Measurements from ENCODE around the gene WNT9A. TPM values are rescaled to one million over a fixed set of nuclear protein-coding genes. Genes with fewer than 3 reads are reported as not detected.

The WNT9A gene
- polyA plus RNA-seq, 1 donor from 2014 or later: 0.57 TPM

- H4K20me1 ChIP-seq (ENCODE audit: insufficient read depth): no peaks in the 10 kb centered on the region
- no peak for TF ChIP-seq SMC3 (conservative IDR thresholded peaks at IDR 0.05; ENCODE audit: poor library complexity)
- TF ChIP-seq EZH2 (IDR thresholded peaks at IDR 0.05; ENCODE audit: borderline replicate concordance, insufficient read depth, low read length, poor library complexity, severe bottlenecking): no peak
- TF ChIP-seq CTCF (IDR thresholded peaks at IDR 0.05; ENCODE audit: poor library complexity, severe bottlenecking): no peak
- no peak for TF ChIP-seq REST (IDR thresholded peaks at IDR 0.05; ENCODE audit: borderline replicate concordance)
- TF ChIP-seq POLR2AphosphoS5 (IDR thresholded peaks at IDR 0.05): no peak
- TF ChIP-seq EP300 (conservative IDR thresholded peaks at IDR 0.05; ENCODE audit: poor library complexity, severe bottlenecking): no peak
- TF ChIP-seq RAD21 (conservative IDR thresholded peaks at IDR 0.05): no peak
- no peak for TF ChIP-seq TAF1 (IDR thresholded peaks at IDR 0.05; ENCODE audit: low read depth)
- TF ChIP-seq MXI1 (conservative IDR thresholded peaks at IDR 0.05; ENCODE audit: poor library complexity, severe bottlenecking): no peak
- no peaks in the 10 kb centered on the region for H3K27me3 ChIP-seq (ENCODE audit: insufficient read depth, low read depth, low read length)
- no peaks in the 10 kb centered on the region for H3K79me2 ChIP-seq (replicated peaks; ENCODE audit: insufficient read depth, low read length)
- H3K9me2 ChIP-seq (ENCODE audit: insufficient read depth, low read length): no peaks in the 10 kb centered on the region
- no peak overlapping the region for H2AFZ ChIP-seq (ENCODE audit: low read depth, low read length)
- no peaks in the 10 kb centered on the region for H3K9me3 ChIP-seq (ENCODE audit: low read length)
- no peak overlapping the region for H3K9ac ChIP-seq (ENCODE audit: low read length)
- no peak overlapping the region for H3K4me3 ChIP-seq (ENCODE audit: low read length)
- no peak overlapping the region for H3K27ac ChIP-seq (ENCODE audit: low read length)
- H3K4me2 ChIP-seq (ENCODE audit: low read length): no peak overlapping the region
- H3K36me3 ChIP-seq (ENCODE audit: insufficient read depth, low read length): no peaks in the 10 kb centered on the region
- H3F3A ChIP-seq (ENCODE audit: insufficient read depth, low read length, poor library complexity, severe bottlenecking): no peaks in the 10 kb centered on the region
Observed at GRCh38 chr1:227939791-227940771, 7.7 kb downstream of the WNT9A start.

DNA sequence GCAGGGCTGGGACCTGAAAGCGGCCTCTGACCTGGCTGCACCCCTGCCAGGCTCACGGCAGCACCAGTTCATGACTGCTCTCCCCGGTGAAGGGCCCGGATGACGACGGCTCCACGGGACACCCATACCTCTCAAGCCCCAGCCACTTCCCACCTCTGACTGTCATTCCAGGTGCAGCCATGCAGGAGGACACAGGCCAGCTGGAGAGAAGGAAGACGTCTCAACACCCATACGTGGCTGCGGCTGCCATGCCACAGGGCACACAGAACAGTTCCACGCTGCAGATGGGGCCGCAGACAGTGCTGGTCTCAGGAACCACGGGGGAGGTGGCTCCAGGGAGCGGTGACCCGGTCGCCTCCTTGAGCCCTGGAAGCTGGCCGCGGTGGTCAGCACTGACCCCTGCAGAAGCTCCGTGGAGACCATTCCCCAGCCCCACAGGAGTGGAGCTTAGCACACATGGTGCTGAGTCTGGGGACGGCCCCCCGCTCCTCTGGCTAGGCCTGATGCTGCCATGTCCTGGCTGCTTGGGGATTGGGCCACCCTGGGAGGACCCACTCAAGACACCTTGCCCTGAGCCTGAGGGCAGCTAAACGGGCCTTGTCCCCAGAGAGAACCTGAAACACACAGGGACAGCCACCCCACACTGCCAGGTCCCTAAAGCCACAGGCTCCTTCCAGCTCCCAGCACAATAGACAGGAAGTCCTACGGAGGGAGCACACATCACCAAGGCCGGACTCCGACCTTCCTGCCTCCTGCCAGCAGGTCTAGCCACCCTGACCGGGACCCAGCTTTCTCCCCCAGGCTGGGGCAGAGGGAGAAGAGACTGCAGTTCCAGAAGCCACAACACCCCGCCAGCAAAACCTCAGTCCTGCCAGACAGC, 8.6 kb downstream of the WNT9A start:
- no peaks in the 10 kb centered on the region for H3K9me3 ChIP-seq (ENCODE audit: low read length)
- TF ChIP-seq EZH2 (IDR thresholded peaks at IDR 0.05; ENCODE audit: borderline replicate concordance, insufficient read depth, low read length, poor library complexity, severe bottlenecking) (no peak), MXI1 (conservative IDR thresholded peaks at IDR 0.05; ENCODE audit: poor library complexity, severe bottlenecking) (no peak), SMC3 (conservative IDR thresholded peaks at IDR 0.05; ENCODE audit: poor library complexity) (no peak), EP300 (conservative IDR thresholded peaks at IDR 0.05; ENCODE audit: poor library complexity, severe bottlenecking) (no peak), RAD21 (conservative IDR thresholded peaks at IDR 0.05) (no peak), POLR2AphosphoS5 (IDR thresholded peaks at IDR 0.05) (no peak), CTCF (IDR thresholded peaks at IDR 0.05; ENCODE audit: poor library complexity, severe bottlenecking) (no peak), REST (IDR thresholded peaks at IDR 0.05; ENCODE audit: borderline replicate concordance) (no peak), TAF1 (IDR thresholded peaks at IDR 0.05; ENCODE audit: low read depth) (no peak)

More for the DNA sequence above, 8.6 kb downstream of the WNT9A start:
- Histone ChIP-seq H3K79me2 (replicated peaks; ENCODE audit: insufficient read depth, low read length) (no peaks in the 10 kb centered on the region), H3K9me2 (ENCODE audit: insufficient read depth, low read length) (no peaks in the 10 kb centered on the region), H3K36me3 (ENCODE audit: insufficient read depth, low read length) (no peaks in the 10 kb centered on the region), H3K9ac (ENCODE audit: low read length) (no peak overlapping the region), H4K20me1 (ENCODE audit: insufficient read depth) (no peaks in the 10 kb centered on the region), H3K4me2 (ENCODE audit: low read length) (no peak overlapping the region), H3K27ac (ENCODE audit: low read length) (no peak overlapping the region), H2AFZ (ENCODE audit: low read depth, low read length) (no peak overlapping the region), H3K27me3 (ENCODE audit: insufficient read depth, low read depth, low read length) (no peaks in the 10 kb centered on the region), H3F3A (ENCODE audit: insufficient read depth, low read length, poor library complexity, severe bottlenecking) (no peaks in the 10 kb centered on the region), H3K4me3 (ENCODE audit: low read length) (no peak overlapping the region)

Data from neural cell (in vitro differentiated cells).